GM12878 (cell line): ENCODE measurements around the gene LYZ. TPM values are rescaled to one million over a fixed set of nuclear protein-coding genes. Genes with fewer than 3 reads are reported as not detected.

ENCODE experiments used
- ATAC-seq: fragments of 200-7000 bp; cut with Tn5 transposase; 3 replicates; pipeline ENCODE4 v1.9.1; 2020; ENCODE audit warnings: mild to moderate bottlenecking, moderate library complexity
- BruUV-seq: library from RNA; stranded (reverse); fragments of 400-500 nt; replicated peaks from 2 replicates; lab custom pipeline; 2021; lab: Mats Ljungman, UMichigan
- CTCF ChIA-PET: fragments of 300-600 bp; sonication (Branson Sonifier 250); formaldehyde crosslinking; extraction: SDS; loops from one replicate; lab custom pipeline; 2021; ENCODE audit warnings: inconsistent platforms; lab: Yijun Ruan, JAX
- POLR2A ChIA-PET: fragments of 350-600 bp; formaldehyde crosslinking; extraction: SDS; loops from one replicate; lab custom pipeline; 2021; ENCODE audit warnings: inconsistent platforms; lab: Charles Lee
- RAD21 ChIA-PET: fragments of 300-600 bp; sonication (Branson Sonifier 250); formaldehyde crosslinking; loops from one replicate; lab custom pipeline; 2023; ENCODE audit warnings: antibody characterized with exemption; ENCODE audit not compliant: unreplicated experiment; lab: Charles Lee
- SMC1A ChIA-PET: fragments of 300-600 bp; sonication (Branson Sonifier 250); formaldehyde crosslinking; loops from one replicate; lab custom pipeline; 2023; ENCODE audit not compliant: unreplicated experiment, uncharacterized antibody; lab: Charles Lee
- DNase-seq: peaks from one replicate; pipeline ENCODE4 v3.0.0-alpha.2; 2011; ENCODE audit warnings: low read depth, low spot score
- FAIRE-seq: peaks from 3 replicates; lab custom pipeline; 2011; peaks lifted over from hg19 to GRCh38; lab: Jason Lieb, UNC
- H2AFZ ChIP-seq: 2 replicates; pipeline ENCODE4 v1.6.0; 2011; ENCODE audit warnings: low read depth, low read length, control low read depth; ENCODE audit not compliant: control insufficient read depth
- H3K27ac ChIP-seq: 2 replicates; pipeline ENCODE4 v1.5.1; 2011; ENCODE audit warnings: control low read depth; ENCODE audit not compliant: control insufficient read depth, insufficient read depth
- H3K27me3 ChIP-seq, 2 experiments: replicated peaks in 1 of 2; 2 replicates each; pipeline versions ENCODE4 v1.6.0 to v1.6.1; 2011; ENCODE audit warnings: low read length in 1 of 2; ENCODE audit not compliant: control insufficient read depth in 2 of 2, insufficient read depth in 2 of 2
- H3K36me3 ChIP-seq, 2 experiments: 2 replicates each; pipeline ENCODE4 v1.5.1; 2011; ENCODE audit warnings: low read length in 1 of 2; ENCODE audit not compliant: control insufficient read depth in 2 of 2, insufficient read depth in 2 of 2
- H3K4me1 ChIP-seq: 2 replicates; pipeline ENCODE4 v1.6.1; 2011; ENCODE audit warnings: mild to moderate bottlenecking, low read length, moderate library complexity, mixed read lengths; ENCODE audit not compliant: control insufficient read depth, insufficient read depth
- H3K4me2 ChIP-seq: 2 replicates; pipeline ENCODE4 v1.6.0; 2011; ENCODE audit warnings: control low read depth; ENCODE audit not compliant: control insufficient read depth, insufficient read depth
- H3K4me3 ChIP-seq: fragments of 200-600 bp; sonication (generic); 2 replicates; pipeline ENCODE4 v1.5.1; 2016
- H3K79me2 ChIP-seq: 2 replicates; pipeline ENCODE4 v1.6.0; 2011; ENCODE audit warnings: low read length; ENCODE audit not compliant: control insufficient read depth, insufficient read depth
- H3K9ac ChIP-seq: 2 replicates; pipeline ENCODE4 v1.8.0; 2011; ENCODE audit warnings: low read length, control low read depth, mixed read lengths; ENCODE audit not compliant: control insufficient read depth, insufficient read depth
- H3K9me3 ChIP-seq: replicated peaks from 3 replicates; pipeline ENCODE4 v1.5.1; 2011; ENCODE audit warnings: mild to moderate bottlenecking, low read length; ENCODE audit not compliant: control insufficient read depth, insufficient read depth
- H4K20me1 ChIP-seq: 2 replicates; pipeline ENCODE4 v1.6.0; 2011; ENCODE audit not compliant: control insufficient read depth, insufficient read depth
- E2F8 ChIP-seq: fragments of 450-650 bp; IDR thresholded peaks from 2 replicates; pipeline ENCODE4 v1.6.1; 2018; ENCODE audit warnings: mild to moderate bottlenecking, low read depth, moderate library complexity; ENCODE audit not compliant: partially characterized antibody
- EP300 ChIP-seq, 2 experiments: fragments of 150-350 bp in 1 of 2; IDR thresholded peaks; 2 replicates each; pipeline ENCODE4 v1.6.1; 2011 to 2012; ENCODE audit warnings: low read depth in 2 of 2, low read length in 2 of 2, borderline replicate concordance in 1 of 2, improper control_type of control experiment in 1 of 2, inconsistent platforms in 1 of 2; ENCODE audit not compliant: control insufficient read depth in 1 of 2
- FOXM1 ChIP-seq: IDR thresholded peaks from 2 replicates; pipeline ENCODE4 v1.6.1; 2012; ENCODE audit warnings: low read depth, mild to moderate bottlenecking, inconsistent platforms, low read length, moderate library complexity
- MTA2 ChIP-seq: fragments of 450-650 bp; IDR thresholded peaks from 2 replicates; pipeline ENCODE4 v1.6.1; 2016; ENCODE audit warnings: low read depth, mild to moderate bottlenecking, moderate library complexity
- PAX5 ChIP-seq: IDR thresholded peaks from 2 replicates; pipeline ENCODE4 v1.6.1; 2011; ENCODE audit warnings: low read depth, low read length, borderline replicate concordance
- RCOR1 ChIP-seq: conservative IDR thresholded peaks from 2 replicates; pipeline ENCODE4 v1.6.1; 2012; ENCODE audit warnings: low read depth, low read length, improper control_type of control experiment
- SREBF1 ChIP-seq: IDR thresholded peaks from 2 replicates; pipeline ENCODE4 v1.6.1; 2012; ENCODE audit warnings: mild to moderate bottlenecking, low read length
- USF2 ChIP-seq: IDR thresholded peaks from 2 replicates; pipeline ENCODE4 v1.6.1; 2011; ENCODE audit warnings: low read depth, low read length, improper control_type of control experiment, borderline replicate concordance
- ZBTB11 ChIP-seq: fragments of 450-650 bp; formaldehyde crosslinking; IDR thresholded peaks from 2 replicates; pipeline ENCODE4 v1.5.0; 2022; ENCODE audit warnings: mild to moderate bottlenecking, missing genetic modification characterization
- ZNF592 ChIP-seq: fragments of 450-650 bp; IDR thresholded peaks from 2 replicates; pipeline ENCODE4 v1.6.1; 2017; ENCODE audit warnings: mild to moderate bottlenecking, moderate library complexity
- WGBS: methylation state at CpG from one replicate; pipeline ENCODE4 v1.1.6; 2016; ENCODE audit warnings: low lambda C conversion rate; ENCODE audit not compliant: insufficient replicate concordance, insufficient coverage; ENCODE audit errors: missing lambda C conversion rate; 5-methylcytosine and 5-hydroxymethylcytosine counted together
- in situ Hi-C: fragments of 300-500 bp; cut with MboI; formaldehyde crosslinking; loops from 9 replicates; pipeline ENCODE4 v1.14.3; 2018; ENCODE audit warnings: mixed read lengths
- intact Hi-C: fragments of 100-400 bp; cut with micrococcal nuclease; formaldehyde crosslinking; loops from one replicate; pipeline ENCODE4 v1.14.2; 2022; ENCODE audit not compliant: unreplicated experiment
- polyA plus RNA-seq, 11 experiments: library from polyadenylated mRNA; depleted of rRNA in 4 of 11; unstranded in 6 of 11; stranded (reverse) in 5 of 11; fragments of >200 nt; fragmentation: Nextera tagmentation in 4 of 11; fragmentation: Illumina TruSeq in 1 of 11; extraction: Ambion mirVana in 4 of 11; extraction: Trizol in 1 of 11; gene quantifications; 1 replicate in 1 of 11; 2 replicates in 10 of 11; pipeline versions ENCODE4 v1.2.1 to v1.2.3, GENCODE V29; 2011 to 2016; ENCODE audit warnings: inconsistent platforms in 2 of 11, missing spikeins in 2 of 11, low read depth in 1 of 11
- total RNA-seq, 4 experiments: library from RNA; depleted of rRNA in 3 of 4; stranded (reverse); fragments of >200 nt in 3 of 4; fragmentation: Illumina TruSeq in 1 of 4; extraction: Trizol in 1 of 4; gene quantifications; 2 replicates each; pipeline versions ENCODE4 v1.2.1 to v1.2.3, GENCODE V29; 2013 to 2021

The LYZ gene
- total and polyA plus RNA-seq, 10 of the 15 experiments (the other 5 are each of a cell fraction or from before 2014, with no cell fraction given), result 1.9 TPM; not detected in 9

- 27% methylated on average over 1 of the region's 1 CpG for WGBS
- ChIA-PET CTCF (interaction anchor here (1.1 to 2.0 kb wide), 3 partner anchors 12 to 286 kb away, joined by 3 to 10 read pairs (median 4); no protein-coding TSS in a partner anchor), RAD21 (no interaction called here), SMC1A (interaction anchor here (0.7 to 1.9 kb wide), 3 partner anchors 64 to 224 kb away, joined by 3 to 4 read pairs (median 3); no protein-coding TSS in a partner anchor), POLR2A (interaction anchor here (0.7 kb wide), 1 partner anchor 933 kb away, joined by 3 read pairs; no protein-coding TSS in a partner anchor)
- no peak overlapping the region for H3K4me2 ChIP-seq
- intact Hi-C loops, result loop anchor here (5.0 kb wide), 2 partner anchors 233 to 383 kb away; partner anchors contain the start of genes CCT2 and RAB3IP
- no peaks in the 10 kb centered on the region for H3K27me3 ChIP-seq
- H2AFZ ChIP-seq, result no peak overlapping the region
- ATAC-seq (no peak), DNase-seq (no peak), FAIRE-seq (no peak)
- H3K9me3 ChIP-seq, result no peaks in the 10 kb centered on the region
- H3K27ac ChIP-seq, result no peak overlapping the region
- no peaks in the 10 kb centered on the region for H4K20me1 ChIP-seq
- in situ Hi-C loops, result loop anchor here (5.0 kb wide), 2 partner anchors 218 to 283 kb away; no protein-coding TSS in a partner anchor
- no TSS peak for BruUV-seq
- H3K4me1 ChIP-seq, result no peaks in the 10 kb centered on the region; the same call in 1 of the 2 replicates
- no peak overlapping the region for H3K9ac ChIP-seq
- H3K4me3 ChIP-seq, result no peak overlapping the region
- no peaks in the 10 kb centered on the region for H3K36me3 ChIP-seq
- H3K79me2 ChIP-seq, result peaks cover 1% of the 10 kb centered on the region; the same call in 1 of the 2 replicates
- TF ChIP-seq USF2 (no peak), RCOR1 (no peak), PAX5 (no peak), EP300 (IDR thresholded peaks at IDR 0.05; ENCODE audit: borderline replicate concordance in 1 of 2, control insufficient read depth in 1 of 2, low read depth in 2 of 2, low read length in 2 of 2) (no peak), ZNF592 (no peak), E2F8 (no peak), SREBF1 (no peak), MTA2 (no peak), ZBTB11 (CRISPR knock-in tag) (no peak), FOXM1 (no peak)
These were observed 6.5 kb downstream of the LYZ start for GRCh38 chr12:69354556-69355187.
